Left renal cortex interstitium (tissue), 4 donors: ENCODE measurements around the gene SCNN1B. TPM values are rescaled to one million over a fixed set of nuclear protein-coding genes. Genes with fewer than 3 reads are reported as not detected.

Experiments used
- polyA plus RNA-seq, 4 donors: library from polyadenylated mRNA; unstranded; fragments of 120-200 nt; gene quantifications; one replicate each; pipeline ENCODE4 v1.2.1, GENCODE V29; 2013; ENCODE audit not compliant: insufficient read length in 4 of 4

Gene SCNN1B
- polyA plus RNA-seq, 4 donors = 12.8 to 26.0 (median 16.2) TPM

Other genes with a start within 250 kb of the SCNN1B start
- gene USP31, start 152.8 kb upstream of the SCNN1B start, polyA plus RNA-seq = 1 to 10 TPM; 5.5 to 8.4 (median 6.7) TPM
- 10 to 100 TPM; 37.0 to 56.1 (median 46.1) TPM for gene SCNN1G, start 119.6 kb upstream of the SCNN1B start, polyA plus RNA-seq
- 10 to 100 TPM; 21.7 to 42.4 (median 30.9) TPM for gene COG7, start 150.9 kb downstream of the SCNN1B start, polyA plus RNA-seq
- gene GGA2, start 208.2 kb downstream of the SCNN1B start, polyA plus RNA-seq = 100 to 1,000 TPM; 110 to 158 (median 140) TPM